HG03159 (cell line): ENCODE data around the gene CHAF1A.

Source experiments
- ATAC-seq: cut with Tn5 transposase; IDR thresholded peaks from one replicate; pipeline ENCODE4 v1.9.1; 2021; ENCODE audit warnings: mild to moderate bottlenecking, moderate library complexity; ENCODE audit not compliant: unreplicated experiment

CHAF1A gene

GRCh38 chr19:4453232-4454179 lies 51.1 kb downstream of the CHAF1A start:
- ATAC-seq, result no peak

- no peak for ATAC-seq
These were observed 52.6 kb downstream of the CHAF1A start for GRCh38 chr19:4454747-4455718.

- no peak for ATAC-seq
These were observed 53.5 kb downstream of the CHAF1A start for GRCh38 chr19:4455719-4456475.

GRCh38 chr19:4456476-4456842 lies 54.0 kb downstream of the CHAF1A start:
- no peak for ATAC-seq

- peak; percentile 16 for ATAC-seq
These were observed 54.6 kb downstream of the CHAF1A start for GRCh38 chr19:4456843-4457653.

- peak; percentile 83 for ATAC-seq
These were observed 55.4 kb downstream of the CHAF1A start, which contains the start of gene UBXN6 for GRCh38 chr19:4457654-4458395. Gene UBXN6, minus strand, starts transcription at chr19:4457794. Its CDS starts 97 bp downstream, at chr19:4457697.

GRCh38 chr19:4464815-4465581 lies 62.6 kb downstream of the CHAF1A start:
- no peak for ATAC-seq

- ATAC-seq, result no peak
These were observed 65.4 kb downstream of the CHAF1A start for GRCh38 chr19:4467835-4468234.

- peak; percentile 85 for ATAC-seq
These were observed 69.1 kb downstream of the CHAF1A start for GRCh38 chr19:4471403-4472173.

GRCh38 chr19:4472174-4472974 lies 69.9 kb downstream of the CHAF1A start, which contains the start of gene HDGFL2:
Gene HDGFL2, plus strand, starts transcription at chr19:4472297. Its CDS starts 54 bp downstream, at chr19:4472351.
- no peak for ATAC-seq

GRCh38 chr19:4473011-4473762 lies 70.7 kb downstream of the CHAF1A start:
- no peak for ATAC-seq

- ATAC-seq, result no peak
These were observed 71.5 kb downstream of the CHAF1A start for GRCh38 chr19:4473763-4474513.

- ATAC-seq, result no peak
These were observed 72.1 kb downstream of the CHAF1A start for GRCh38 chr19:4474514-4475022.

GRCh38 chr19:4477034-4477801 lies 74.8 kb downstream of the CHAF1A start:
- no peak for ATAC-seq
